Measurements from ENCODE around the gene ZC3H4.
"Not testable (repeated sequence)": the region's sequence is repeated elsewhere in the genome, so short reads cannot be mapped to it uniquely, and the experiment has no call there.

Gene ZC3H4

GRCh38 chr19:47078351-47078750 lies 35.2 kb downstream of the ZC3H4 start:
- DNase-seq = not testable (repeated sequence)

- no peak for DNase-seq
These were observed 37.6 kb downstream of the ZC3H4 start for GRCh38 chr19:47075941-47076340.

- no peak for DNase-seq
These were observed 38.3 kb downstream of the ZC3H4 start for GRCh38 chr19:47075179-47075810.

GRCh38 chr19:47074621-47075020 lies 39.0 kb downstream of the ZC3H4 start:
- no peak for DNase-seq

GRCh38 chr19:47073574-47073973 lies 40.0 kb downstream of the ZC3H4 start:
- DNase-seq = no peak

GRCh38 chr19:47072323-47072722 lies 41.3 kb downstream of the ZC3H4 start:
- no peak for DNase-seq

GRCh38 chr19:47071731-47072130 lies 41.8 kb downstream of the ZC3H4 start:
- DNase-seq = no peak

- DNase-seq = no peak
These were observed 42.8 kb downstream of the ZC3H4 start for GRCh38 chr19:47070756-47071155.

GRCh38 chr19:47069795-47070194 lies 43.8 kb downstream of the ZC3H4 start:
- no peak for DNase-seq

- no peak for DNase-seq
These were observed 44.6 kb downstream of the ZC3H4 start for GRCh38 chr19:47068876-47069406.

GRCh38 chr19:47068246-47068645 lies 45.3 kb downstream of the ZC3H4 start:
- DNase-seq = no peak

- no peak for DNase-seq
These were observed 46.2 kb downstream of the ZC3H4 start for GRCh38 chr19:47067215-47067847.

- no peak for DNase-seq
These were observed 47.0 kb downstream of the ZC3H4 start for GRCh38 chr19:47066376-47067214.

GRCh38 chr19:47065242-47065641 lies 48.3 kb downstream of the ZC3H4 start:
- DNase-seq = no peak

- DNase-seq = no peak
These were observed 49.7 kb downstream of the ZC3H4 start for GRCh38 chr19:47063874-47064273.

GRCh38 chr19:47058621-47059022 lies 55.0 kb downstream of the ZC3H4 start:
- no peak for DNase-seq

- no peak for DNase-seq
These were observed 56.2 kb downstream of the ZC3H4 start for GRCh38 chr19:47057328-47057727.

GRCh38 chr19:47056411-47056810 lies 57.2 kb downstream of the ZC3H4 start:
- DNase-seq = peak; percentile 54 to 60

GRCh38 chr19:47050562-47050961 lies 63.0 kb downstream of the ZC3H4 start:
- DNase-seq = not testable (repeated sequence)

GRCh38 chr19:47049307-47049700 lies 64.3 kb downstream of the ZC3H4 start:
- DNase-seq = no peak

- peak; percentile 67 to 76 for DNase-seq
These were observed 65.7 kb downstream of the ZC3H4 start for GRCh38 chr19:47047763-47048405.

GRCh38 chr19:47047272-47047762 lies 66.3 kb downstream of the ZC3H4 start:
- no peak for DNase-seq
